Common myeloid progenitor, CD34-positive (primary cell): ENCODE data around the gene ATP2B2.

Experiments used
- CTCF ChIA-PET: fragments of 350-600 bp; sonication (Branson Sonifier 250); formaldehyde crosslinking; loops from one replicate; lab custom pipeline; 2021; ENCODE audit warnings: antibody characterized with exemption; lab: Charles Lee
- POLR2A ChIA-PET: fragments of 350-600 bp; sonication (Branson Sonifier 250); formaldehyde crosslinking; loops from one replicate; lab custom pipeline; 2021; ENCODE audit warnings: antibody characterized with exemption; lab: Charles Lee
- DNase-seq, 3 donors: peaks; one replicate each; pipeline versions ENCODE4 v3.0.0 to v3.0.0-alpha.2; 2013
- H3K27ac ChIP-seq, 2 experiments: 1 replicate in 1 of 2; 2 replicates in 1 of 2; pipeline ENCODE4 v1.7.0; 2013; ENCODE audit warnings: inconsistent platforms in 2 of 2, low read length in 2 of 2, mild to moderate bottlenecking in 2 of 2, low read depth in 1 of 2, moderate library complexity in 1 of 2; ENCODE audit not compliant: severe bottlenecking in 2 of 2, insufficient read depth in 1 of 2, poor library complexity in 1 of 2
- H3K27me3 ChIP-seq, 5 experiments: replicated peaks in 2 of 5; 1 replicate in 3 of 5; 2 replicates in 2 of 5; pipeline versions ENCODE4 v1.6.1 to v1.7.0; 2013; ENCODE audit warnings: low read length in 4 of 5, mild to moderate bottlenecking in 2 of 5, moderate library complexity in 2 of 5, inconsistent platforms in 1 of 5; ENCODE audit not compliant: insufficient read depth in 5 of 5, control insufficient read depth in 4 of 5
- H3K36me3 ChIP-seq, 4 experiments: 1 replicate in 2 of 4; 2 replicates in 2 of 4; pipeline versions ENCODE4 v1.6.1 to v1.7.0; 2013; ENCODE audit warnings: low read length in 3 of 4, control low read depth in 1 of 4, mild to moderate bottlenecking in 1 of 4; ENCODE audit not compliant: control insufficient read depth in 4 of 4, insufficient read depth in 4 of 4
- H3K4me1 ChIP-seq, 4 experiments: 1 replicate in 3 of 4; 2 replicates in 1 of 4; pipeline versions ENCODE4 v1.6.1 to v1.7.1; 2013; ENCODE audit warnings: low read length in 3 of 4, mild to moderate bottlenecking in 3 of 4, control low read depth in 1 of 4, inconsistent platforms in 1 of 4, moderate library complexity in 1 of 4; ENCODE audit not compliant: control insufficient read depth in 4 of 4, insufficient read depth in 4 of 4; ENCODE audit errors: control extremely low read depth in 1 of 4
- H3K4me3 ChIP-seq, 7 experiments: 1 replicate in 4 of 7; 2 replicates in 3 of 7; pipeline versions ENCODE4 v1.5.1 to v1.7.0; 2013; ENCODE audit warnings: mild to moderate bottlenecking in 7 of 7, low read length in 6 of 7, moderate library complexity in 6 of 7, inconsistent platforms in 2 of 7, low read depth in 2 of 7, control low read depth in 1 of 7; ENCODE audit not compliant: insufficient read depth in 4 of 7, control insufficient read depth in 1 of 7; ENCODE audit errors: extremely low read depth in 1 of 7
- H3K9me3 ChIP-seq, 5 experiments: 1 replicate in 4 of 5; 2 replicates in 1 of 5; pipeline versions ENCODE4 v1.6.1 to v1.7.1; 2013; ENCODE audit warnings: low read length in 4 of 5, mild to moderate bottlenecking in 2 of 5, inconsistent platforms in 1 of 5, low read depth in 1 of 5, moderate library complexity in 1 of 5; ENCODE audit not compliant: control insufficient read depth in 4 of 5, insufficient read depth in 2 of 5; ENCODE audit errors: control extremely low read depth in 1 of 5
- WGBS: methylation state at CpG from one replicate; pipeline ENCODE4 v1.1.5; 2013; ENCODE audit not compliant: insufficient coverage; 5-methylcytosine and 5-hydroxymethylcytosine counted together

ATP2B2 gene

DNA sequence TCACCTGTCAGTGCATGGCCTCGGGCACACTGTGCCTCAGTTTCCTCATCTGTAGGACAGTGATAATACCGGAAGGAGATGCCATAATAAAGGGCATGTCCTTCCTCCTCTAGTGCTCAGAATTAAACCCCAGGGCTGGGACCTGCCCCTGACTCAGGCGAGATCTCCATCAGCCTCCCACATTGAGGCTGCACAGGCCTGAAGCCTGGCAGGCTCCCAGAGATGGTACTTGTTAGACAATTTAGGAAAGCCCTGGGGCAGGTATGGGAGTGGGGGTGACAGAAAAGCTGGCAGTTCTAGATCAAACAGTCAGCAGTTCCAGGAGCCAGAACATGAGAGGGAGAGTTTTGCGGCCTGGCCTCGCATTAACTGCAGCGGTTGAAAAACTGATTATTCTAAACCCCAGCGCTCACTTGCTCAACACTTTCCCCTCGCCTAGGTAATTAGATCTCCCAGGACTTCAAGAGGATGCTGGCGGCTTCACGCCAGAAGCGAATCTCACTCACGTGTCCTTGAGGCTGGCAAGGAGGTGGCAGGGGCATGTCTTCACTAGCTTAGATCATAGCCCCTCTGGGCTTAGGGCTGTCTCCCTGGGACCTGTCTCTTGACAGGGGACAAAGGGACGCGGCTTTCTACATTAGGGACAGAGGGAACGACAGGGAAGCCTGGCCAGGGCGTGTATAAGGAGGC lies 73.1 kb downstream of the ATP2B2 start:
- DNase-seq, result no peak
- Histone ChIP-seq H3K36me3 (no peaks in the 10 kb centered on the region), H3K27me3 (peaks cover 0 to 10% (median 0%) of the 10 kb centered on the region in 5 experiments), H3K4me3 (no peak overlapping the region), H3K4me1 (no peaks in the 10 kb centered on the region), H3K9me3 (no peaks in the 10 kb centered on the region), H3K27ac (no peak overlapping the region)
- ChIA-PET CTCF (interaction anchor here (0.6 kb wide), 1 partner anchor 1960 kb away, joined by 3 read pairs; no protein-coding TSS in a partner anchor), POLR2A (no interaction called here)
- 95% methylated on average over 13 of the region's 16 CpGs for whole genome bisulfite sequencing

DNA sequence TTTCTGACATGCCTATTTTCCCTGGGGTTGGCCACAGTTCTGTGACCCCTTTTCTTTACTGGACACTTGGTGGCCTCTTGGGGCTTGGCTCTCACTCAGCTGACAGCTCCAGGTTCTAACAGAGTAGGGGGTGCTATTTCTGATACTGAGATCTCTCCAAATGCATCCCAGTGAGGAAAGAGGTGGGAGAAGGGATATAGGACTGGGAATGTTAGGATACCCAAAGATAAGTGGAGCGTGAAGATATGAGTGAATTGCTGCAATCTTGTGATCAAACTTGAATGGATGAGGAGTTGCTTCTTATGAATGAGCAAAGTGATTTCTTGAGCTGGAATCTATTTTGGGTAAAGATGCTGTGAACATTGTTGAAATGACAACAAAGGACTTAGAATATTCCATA lies 74.6 kb downstream of the ATP2B2 start:
- CTCF ChIA-PET, result no interaction called here
- H3K9me3 ChIP-seq, result no peaks in the 10 kb centered on the region

DNA sequence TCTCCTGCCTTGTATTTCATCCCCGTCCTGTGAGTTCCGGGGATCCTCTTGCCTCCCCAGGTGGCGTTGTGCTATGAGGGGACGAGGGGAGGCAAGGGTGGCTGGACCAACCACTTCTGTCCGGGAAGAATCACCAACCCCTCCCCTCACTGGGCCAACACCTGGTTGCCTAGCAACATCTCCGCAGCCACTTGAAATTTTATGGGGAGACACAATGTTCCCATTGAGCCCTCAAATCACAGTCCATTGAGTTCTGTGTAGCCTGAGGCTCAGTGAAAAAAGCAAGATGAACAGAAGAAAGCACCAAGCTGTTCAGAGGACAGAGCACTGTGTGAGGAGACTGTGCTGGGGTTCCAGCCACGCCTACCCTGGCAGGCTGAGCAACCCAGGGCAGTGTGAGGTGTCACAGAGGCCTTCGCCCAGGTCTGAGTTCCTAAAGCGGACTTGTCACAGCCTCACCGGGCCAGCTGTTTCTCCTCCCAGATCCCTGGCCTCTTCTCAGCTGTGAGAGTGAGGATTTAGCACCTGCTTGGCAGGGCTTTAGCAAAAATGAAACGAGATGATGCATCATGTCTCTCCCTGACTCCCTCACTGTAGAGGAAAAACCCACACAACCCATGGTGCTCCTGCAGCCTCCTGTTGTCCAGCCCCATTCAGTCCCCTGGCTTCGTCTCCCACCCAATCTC lies 76.8 kb downstream of the ATP2B2 start:
- Histone ChIP-seq H3K4me3 (no peak overlapping the region), H3K9me3 (no peaks in the 10 kb centered on the region), H3K27me3 (peaks cover 0 to 5% (median 0%) of the 10 kb centered on the region in 5 experiments), H3K36me3 (no peaks in the 10 kb centered on the region), H3K4me1 (no peaks in the 10 kb centered on the region), H3K27ac (no peak overlapping the region)
- ChIA-PET CTCF (no interaction called here), POLR2A (no interaction called here)
- WGBS, result 78% methylated on average over 6 of the region's 12 CpGs
- DNase-seq, result no peak

More for the DNA sequence above, 74.6 kb downstream of the ATP2B2 start:
- WGBS, result 100% methylated on average over 1 of the region's 1 CpG
- POLR2A ChIA-PET, result interaction anchor here (0.7 kb wide), 1 partner anchor 818 kb away, joined by 3 read pairs; no protein-coding TSS in a partner anchor
- peaks cover 0 to 9% (median 0%) of the 10 kb centered on the region in 5 experiments for H3K27me3 ChIP-seq
- H3K4me1 ChIP-seq, result no peaks in the 10 kb centered on the region
- H3K4me3 ChIP-seq, result no peak overlapping the region
- no peak overlapping the region for H3K27ac ChIP-seq
- no peaks in the 10 kb centered on the region for H3K36me3 ChIP-seq
- no peak for DNase-seq

DNA sequence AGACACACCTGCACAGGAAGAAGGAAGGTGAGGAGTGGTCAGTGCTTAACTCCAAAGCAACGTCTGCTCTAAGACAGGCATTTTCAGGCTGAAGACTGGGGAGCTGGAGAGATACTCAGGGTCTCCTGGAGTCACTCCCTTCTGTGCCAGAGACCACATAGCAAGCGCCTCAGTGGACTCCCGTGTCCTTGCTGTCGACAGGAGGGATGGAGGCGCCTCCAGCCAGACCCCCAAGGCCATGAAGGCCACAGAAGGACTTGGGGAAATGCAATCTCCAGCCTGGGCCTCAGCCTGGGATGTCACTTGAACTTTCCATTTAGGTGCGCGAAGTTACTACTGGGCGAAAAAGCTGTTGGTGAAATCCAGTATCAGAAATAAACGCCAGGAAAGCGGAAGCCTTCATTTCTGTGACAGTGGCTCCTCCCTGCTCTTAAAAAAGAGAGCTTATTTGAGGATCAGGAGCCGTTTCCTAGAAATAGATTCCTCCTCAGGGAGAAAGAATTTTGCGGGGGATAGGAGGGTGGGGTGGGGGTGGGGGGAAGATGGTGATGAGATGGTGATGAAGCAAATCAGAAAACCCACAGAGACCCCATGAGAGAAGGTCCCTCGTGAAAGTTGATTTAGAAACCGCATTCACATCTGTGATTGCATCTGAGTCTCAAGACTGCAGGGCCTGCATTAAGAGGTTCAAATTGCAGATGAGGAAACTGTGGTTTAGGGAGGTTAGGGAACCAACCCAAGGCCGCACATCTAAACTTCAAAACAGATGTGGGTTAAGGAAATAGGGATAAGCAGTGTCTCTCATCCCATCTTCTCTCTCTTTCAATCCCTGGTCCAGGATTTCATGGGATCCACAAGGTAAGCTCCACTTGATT lies 78.8 kb downstream of the ATP2B2 start:
- POLR2A ChIA-PET, result interaction anchor here (0.7 kb wide), 1 partner anchor 1526 kb away, joined by 4 read pairs; no protein-coding TSS in a partner anchor
- WGBS, result 85% methylated on average over 14 of the region's 15 CpGs

DNA sequence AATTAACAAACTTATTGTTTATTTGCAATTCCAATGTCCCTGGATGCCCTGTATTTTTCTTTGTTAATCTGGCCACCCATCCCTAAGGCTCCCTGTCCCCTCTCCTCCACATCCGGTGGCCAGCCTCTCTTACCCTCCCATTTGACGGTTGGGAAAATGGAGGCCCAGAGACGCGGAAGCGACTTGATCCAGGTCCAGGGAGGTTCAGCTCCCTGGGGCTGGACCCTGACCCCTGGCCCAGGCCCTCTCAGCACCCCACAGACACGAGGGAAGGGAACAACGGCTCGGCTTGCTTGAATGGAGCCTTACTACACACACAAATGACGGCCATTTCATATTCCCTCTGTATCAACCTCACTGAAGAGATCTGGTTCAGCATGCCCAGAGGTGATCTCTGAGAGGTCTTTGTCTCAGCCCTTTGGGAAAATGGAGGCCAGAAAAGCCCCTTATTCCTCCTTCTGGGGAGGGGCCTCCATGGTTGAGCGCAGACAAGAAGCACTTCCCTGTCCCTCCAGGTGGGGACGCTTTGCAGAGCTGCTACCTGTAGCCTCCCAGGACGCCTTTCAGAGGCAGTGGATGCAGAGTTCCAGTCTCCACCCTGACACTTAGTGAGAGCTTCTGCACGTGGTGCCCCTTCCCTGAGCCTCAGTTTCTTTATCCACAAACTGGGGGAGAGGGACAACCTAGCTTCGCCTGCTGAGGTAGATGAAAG lies 82.1 kb downstream of the ATP2B2 start:
- no peaks in the 10 kb centered on the region for H3K9me3 ChIP-seq
- H3K4me3 ChIP-seq, result no peak overlapping the region
- H3K27me3 ChIP-seq, result peaks cover 0 to 4% (median 0%) of the 10 kb centered on the region in 5 experiments
- WGBS, result 81% methylated on average over 11 of the region's 14 CpGs
- ChIA-PET CTCF (no interaction called here), POLR2A (no interaction called here)
- H3K27ac ChIP-seq, result no peak overlapping the region
- H3K4me1 ChIP-seq, result peaks cover 0 to 3% (median 0%) of the 10 kb centered on the region in 4 experiments
- DNase-seq, result no peak
- H3K36me3 ChIP-seq, result no peaks in the 10 kb centered on the region

More for the DNA sequence above, 78.8 kb downstream of the ATP2B2 start:
- Histone ChIP-seq H3K36me3 (no peaks in the 10 kb centered on the region), H3K9me3 (no peaks in the 10 kb centered on the region), H3K27ac (no peak overlapping the region), H3K4me3 (no peak overlapping the region), H3K27me3 (peaks cover 0 to 5% (median 0%) of the 10 kb centered on the region in 5 experiments), H3K4me1 (no peaks in the 10 kb centered on the region)
- DNase-seq, result no peak
- CTCF ChIA-PET, result interaction anchor here (1.4 kb wide), 1 partner anchor 10 kb away, joined by 4 read pairs; no protein-coding TSS in a partner anchor

DNA sequence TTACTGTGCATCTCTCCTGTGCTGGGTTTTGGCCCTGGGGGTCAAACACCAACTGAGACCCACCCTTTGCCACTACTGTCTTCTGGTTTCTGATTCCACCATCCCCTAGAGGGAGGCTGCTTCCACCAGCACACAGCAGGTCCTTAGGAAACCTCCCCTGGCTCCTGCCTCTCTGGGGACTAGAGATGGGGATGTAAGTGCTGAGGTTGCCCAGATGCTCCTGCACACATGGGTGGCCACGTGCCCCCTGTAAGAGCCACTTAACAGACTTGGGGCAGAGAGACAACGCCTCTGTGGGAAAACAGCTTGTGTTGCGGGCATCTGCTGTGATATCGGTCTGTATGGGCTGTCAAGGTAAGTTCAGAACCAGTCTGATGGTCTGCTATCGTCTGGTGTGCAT lies 83.4 kb downstream of the ATP2B2 start:
- no peaks in the 10 kb centered on the region for H3K9me3 ChIP-seq
- ChIA-PET CTCF (no interaction called here), POLR2A (no interaction called here)
- peaks cover 0 to 7% (median 0%) of the 10 kb centered on the region in 5 experiments for H3K27me3 ChIP-seq
- H3K4me1 ChIP-seq, result peaks cover 0 to 3% (median 0%) of the 10 kb centered on the region in 4 experiments
- DNase-seq, result no peak
- WGBS, result 89% methylated on average over 5 of the region's 5 CpGs
- H3K4me3 ChIP-seq, result no peak overlapping the region
- no peaks in the 10 kb centered on the region for H3K36me3 ChIP-seq
- no peak overlapping the region for H3K27ac ChIP-seq
